Right renal cortex interstitium (tissue), 3 donors: ENCODE results near the gene SFMBT2. TPM values are rescaled to one million over a fixed set of nuclear protein-coding genes. Genes with fewer than 3 reads are reported as not detected.
"Not testable (repeated sequence)": the region's sequence is repeated elsewhere in the genome, so short reads cannot be mapped to it uniquely, and the experiment has no call there.

ENCODE experiments used
- DNase-seq, 3 donors: peaks; one replicate each; pipeline ENCODE4 v3.0.0-alpha.2; 2013; ENCODE audit warnings: low read depth in 3 of 3, low spot score in 2 of 3
- polyA plus RNA-seq, 3 donors: library from polyadenylated mRNA; unstranded; fragments of 120-200 nt; gene quantifications; one replicate each; pipeline ENCODE4 v1.2.1, GENCODE V29; 2013; ENCODE audit not compliant: insufficient read length in 3 of 3

SFMBT2 gene
- polyA plus RNA-seq, 3 donors = 5.9 to 6.6 (median 6.4) TPM

- DNase-seq = no peak
Observed at GRCh38 chr10:7239312-7239985, 171.4 kb downstream of the SFMBT2 start.

- no peak for DNase-seq
Observed at GRCh38 chr10:7235376-7235775, 175.5 kb downstream of the SFMBT2 start.

- DNase-seq = no peak
Observed at GRCh38 chr10:7234109-7234508, 176.7 kb downstream of the SFMBT2 start.

- no peak for DNase-seq
Observed at GRCh38 chr10:7233259-7233991, 177.4 kb downstream of the SFMBT2 start.

- peak; percentile 51 to 54 (median 54) for DNase-seq
Observed at GRCh38 chr10:7231509-7232414, 179.1 kb downstream of the SFMBT2 start.

GRCh38 chr10:7230951-7231350 is 179.9 kb downstream of the SFMBT2 start:
- no peak for DNase-seq

- DNase-seq = no peak
Observed at GRCh38 chr10:7230036-7230435, 180.8 kb downstream of the SFMBT2 start.

- no peak for DNase-seq
Observed at GRCh38 chr10:7225133-7225532, 185.7 kb downstream of the SFMBT2 start.

GRCh38 chr10:7218968-7219367 is 191.9 kb downstream of the SFMBT2 start:
- DNase-seq = no peak

GRCh38 chr10:7212696-7213095 is 198.1 kb downstream of the SFMBT2 start:
- DNase-seq = not testable (repeated sequence)

GRCh38 chr10:7211857-7212577 is 198.8 kb downstream of the SFMBT2 start:
- DNase-seq = no peak

- no peak for DNase-seq
Observed at GRCh38 chr10:7210516-7210915, 200.3 kb downstream of the SFMBT2 start.

- no peak for DNase-seq
Observed at GRCh38 chr10:7209458-7209857, 201.4 kb downstream of the SFMBT2 start.

GRCh38 chr10:7206412-7207100 is 204.3 kb downstream of the SFMBT2 start:
- no peak for DNase-seq

GRCh38 chr10:7205656-7206055 is 205.2 kb downstream of the SFMBT2 start:
- DNase-seq = no peak

GRCh38 chr10:7202793-7203355 is 208.0 kb downstream of the SFMBT2 start:
- no peak for DNase-seq

GRCh38 chr10:7199152-7199760 is 211.6 kb downstream of the SFMBT2 start:
- no peak for DNase-seq

- DNase-seq = no peak
Observed at GRCh38 chr10:7196284-7196683, 214.6 kb downstream of the SFMBT2 start.

GRCh38 chr10:7195118-7195517 is 215.7 kb downstream of the SFMBT2 start:
- no peak for DNase-seq
